GM21529 (cell line): ENCODE measurements around the gene ABLIM2.

Experiments
- ATAC-seq: cut with Tn5 transposase; IDR thresholded peaks from one replicate; pipeline ENCODE4 v1.9.1; 2021; ENCODE audit not compliant: unreplicated experiment

The ABLIM2 gene

DNA sequence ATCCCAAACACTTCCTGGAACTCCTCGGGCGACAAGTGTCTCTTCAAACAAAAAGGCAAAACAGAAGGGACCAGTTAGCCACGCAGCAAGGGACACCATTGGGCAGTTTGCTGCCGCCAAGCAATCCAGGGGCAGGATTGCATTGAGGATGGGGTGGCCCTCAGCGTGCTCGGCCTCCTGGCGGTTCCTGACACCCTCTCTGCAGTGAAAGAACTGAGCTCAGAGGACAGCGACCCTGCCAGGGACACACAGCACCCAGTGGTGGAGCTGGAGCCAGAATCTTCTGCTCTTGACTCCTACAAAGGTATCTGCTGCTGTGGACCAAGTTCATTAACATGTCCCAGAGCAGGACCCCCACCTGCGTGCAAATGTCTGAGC, 191.6 kb downstream of the ABLIM2 start:
- no peak for ATAC-seq

- ATAC-seq, result no peak
These were observed 192.1 kb downstream of the ABLIM2 start for GRCh38 chr4:7966281-7967062.

DNA sequence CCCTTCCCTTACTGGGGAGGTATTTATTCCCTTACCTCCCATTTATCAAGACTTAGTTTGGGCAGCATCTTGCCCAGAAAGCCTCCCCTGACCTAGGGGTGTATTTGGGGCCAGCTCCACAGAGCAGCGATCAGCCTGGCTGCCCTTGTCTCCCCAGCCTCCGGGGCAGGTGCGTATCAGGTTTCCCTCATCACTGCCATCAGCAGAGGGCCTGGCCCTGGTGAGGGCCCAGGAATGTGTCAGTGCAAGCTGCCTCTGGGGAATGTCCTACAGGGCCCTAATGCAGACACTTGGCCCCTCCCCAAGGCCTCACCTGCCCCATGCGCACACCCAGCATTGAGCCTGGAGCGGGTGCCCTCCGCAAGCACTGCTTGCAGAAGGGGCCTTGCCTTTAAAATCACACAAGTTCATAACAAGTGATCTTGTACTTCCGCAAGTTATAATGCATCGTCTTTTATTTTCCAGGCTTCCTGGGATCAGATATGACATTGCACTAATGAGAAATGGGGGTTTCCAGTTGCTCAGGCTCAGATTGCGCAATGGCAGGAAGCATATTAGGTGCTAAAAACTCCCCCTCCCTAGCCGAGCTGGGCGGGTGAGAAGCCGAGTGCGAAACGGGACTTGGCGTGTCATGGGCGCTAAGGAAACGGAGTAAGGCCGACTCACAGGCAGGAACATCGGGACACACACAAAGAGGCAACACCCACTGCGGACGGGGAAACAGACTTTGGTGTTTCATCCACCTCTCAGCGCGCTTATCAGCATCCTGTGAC, 193.5 kb downstream of the ABLIM2 start:
- ATAC-seq, result no peak

DNA sequence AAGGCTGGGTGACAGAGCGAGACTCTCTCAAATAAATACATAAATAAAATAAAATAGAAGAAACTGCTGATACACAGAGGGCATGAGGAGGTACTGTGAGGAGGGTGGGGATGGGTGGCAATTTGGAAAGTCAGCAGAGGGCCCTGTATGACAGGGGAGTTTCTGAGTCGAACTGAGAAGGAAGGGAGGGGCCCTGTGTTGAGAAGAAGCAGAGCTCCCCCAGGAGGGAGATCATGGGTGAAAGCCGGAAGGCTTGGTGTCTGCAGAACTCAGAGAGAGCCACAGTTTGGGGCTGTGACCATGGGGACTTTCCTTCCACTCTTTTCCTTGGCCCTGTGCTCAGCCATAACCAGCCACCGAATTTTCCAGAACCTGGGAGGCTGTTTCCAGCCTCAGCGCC, 194.2 kb downstream of the ABLIM2 start:
- ATAC-seq, result peak; percentile 38

- no peak for ATAC-seq
These were observed 194.9 kb downstream of the ABLIM2 start for GRCh38 chr4:7963691-7964090.

GRCh38 chr4:7962609-7963508, 195.8 kb downstream of the ABLIM2 start:
- ATAC-seq, result no peak

DNA sequence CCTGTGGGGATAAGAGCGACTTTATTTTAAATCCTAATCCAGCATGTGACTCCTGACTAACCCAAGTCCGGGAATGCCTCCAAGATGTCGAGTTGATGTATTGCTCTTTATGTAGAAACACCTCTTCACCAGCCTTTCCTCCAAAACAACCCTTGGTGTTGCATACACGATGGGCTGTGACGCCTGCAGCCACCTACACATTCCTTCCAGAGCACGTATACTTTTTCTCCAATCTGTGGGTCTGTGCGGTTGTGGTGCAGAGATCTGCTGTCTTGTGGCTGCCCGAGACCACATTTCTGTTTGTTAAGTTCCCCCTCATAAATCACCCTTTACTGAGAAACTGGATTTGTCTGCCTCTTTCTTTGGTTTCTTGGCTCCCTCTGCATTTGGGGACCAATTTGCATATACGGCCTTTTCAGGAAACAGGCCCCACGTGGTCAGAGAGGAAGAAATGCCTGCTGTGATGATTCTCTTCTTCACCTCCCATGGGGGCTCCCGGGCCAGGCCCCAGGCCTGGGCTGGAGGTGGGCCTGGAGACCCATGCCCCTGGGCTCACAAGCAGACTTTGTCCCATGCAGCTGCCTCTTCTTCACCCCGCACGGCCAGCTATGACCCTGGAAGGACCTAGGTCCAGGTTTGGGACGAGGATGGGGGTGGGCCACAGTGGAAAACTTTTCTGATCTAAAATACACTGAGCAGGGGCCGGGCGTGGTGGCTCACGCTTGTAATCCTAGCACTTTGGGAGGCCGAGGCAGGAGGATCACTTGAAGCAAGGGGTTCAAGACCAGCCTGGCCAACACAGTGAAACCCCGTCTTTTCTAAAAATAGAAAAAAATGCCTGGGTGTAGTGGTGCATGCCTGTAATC, 197.6 kb downstream of the ABLIM2 start:
- ATAC-seq, result peak; percentile 68

DNA sequence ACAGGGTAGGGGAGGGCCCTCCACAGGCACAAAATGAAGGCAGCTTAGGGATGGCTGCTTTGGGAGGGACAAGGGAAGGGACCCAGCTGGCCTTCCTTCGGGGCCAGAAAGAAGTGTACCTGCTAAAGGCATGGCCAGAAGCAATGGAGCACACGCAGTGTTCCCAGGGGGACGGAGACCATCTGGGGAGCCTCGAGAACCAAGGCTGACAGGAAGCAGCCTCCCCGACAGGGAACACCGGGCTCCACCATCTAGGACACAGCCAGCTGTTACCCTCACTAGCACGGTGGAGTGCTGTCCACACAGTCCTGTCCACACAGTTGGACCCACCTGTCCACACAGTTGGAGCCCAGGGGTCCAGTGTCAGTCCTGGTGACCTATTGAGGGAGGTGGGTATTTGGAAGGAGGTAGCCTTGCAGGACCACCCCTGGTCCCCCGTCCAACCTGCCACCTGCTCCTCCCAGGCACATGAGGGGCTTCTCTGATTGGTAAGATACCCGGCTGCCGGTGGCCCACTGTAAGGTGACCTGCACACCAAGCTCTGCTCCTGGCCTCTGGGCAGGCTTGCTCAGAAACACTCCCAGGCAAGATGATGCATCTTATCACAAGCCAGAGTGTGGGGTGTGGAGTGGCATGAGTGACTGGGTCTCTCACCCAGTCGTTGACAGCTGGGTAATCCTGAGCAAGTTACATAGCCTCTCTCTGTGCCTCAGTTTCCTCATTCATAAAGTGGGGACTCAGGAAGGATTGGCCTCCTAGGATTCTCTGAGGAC, 198.4 kb downstream of the ABLIM2 start:
- ATAC-seq, result no peak

DNA sequence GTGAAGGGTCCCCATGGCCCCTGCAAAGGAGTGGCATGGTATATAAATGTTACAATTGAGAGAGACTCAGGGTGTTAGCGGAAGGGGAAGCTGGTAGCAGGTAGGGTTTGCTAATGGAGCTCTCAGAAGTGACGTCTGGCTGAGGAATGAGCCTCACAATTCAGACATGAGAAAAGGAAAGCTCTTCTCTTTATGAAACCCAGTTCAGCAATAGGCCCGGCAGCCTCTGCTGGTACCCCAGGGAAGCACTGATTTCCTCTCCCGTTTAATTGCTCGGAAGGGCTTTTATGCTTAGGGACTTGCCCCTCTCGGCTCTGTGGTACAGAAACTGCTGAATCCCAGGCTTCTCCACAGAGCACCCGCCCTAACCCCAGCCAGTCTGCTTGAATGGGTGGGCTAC, 199.5 kb downstream of the ABLIM2 start:
- no peak for ATAC-seq

- ATAC-seq, result no peak
These were observed 201.5 kb downstream of the ABLIM2 start for GRCh38 chr4:7956934-7957656.

DNA sequence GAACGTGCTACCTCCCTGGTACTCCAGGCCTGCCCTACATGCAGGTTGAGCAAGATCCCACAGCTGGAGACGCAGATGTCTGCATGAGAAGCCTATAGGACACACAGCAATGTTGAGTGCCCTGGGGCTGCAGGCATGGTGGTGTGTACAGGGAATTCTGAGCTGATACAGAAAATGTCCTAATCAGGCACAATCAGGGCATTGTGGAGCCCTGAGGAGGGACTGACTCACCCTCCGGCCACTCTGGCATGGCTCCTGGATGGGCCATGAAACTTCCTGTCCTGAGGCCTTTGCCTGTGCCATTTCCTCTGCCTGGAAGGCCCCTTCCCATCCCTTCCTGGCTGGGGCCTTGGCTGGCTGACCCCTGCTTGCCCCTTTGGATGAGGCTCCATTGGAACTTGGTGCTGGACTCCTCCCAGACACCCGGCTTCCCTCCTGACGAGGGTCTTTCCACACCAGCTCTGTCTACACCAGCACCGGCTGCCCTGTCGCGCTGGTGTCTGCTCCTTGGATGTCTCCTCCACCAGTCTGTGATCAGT, 202.3 kb downstream of the ABLIM2 start:
- ATAC-seq, result no peak

DNA sequence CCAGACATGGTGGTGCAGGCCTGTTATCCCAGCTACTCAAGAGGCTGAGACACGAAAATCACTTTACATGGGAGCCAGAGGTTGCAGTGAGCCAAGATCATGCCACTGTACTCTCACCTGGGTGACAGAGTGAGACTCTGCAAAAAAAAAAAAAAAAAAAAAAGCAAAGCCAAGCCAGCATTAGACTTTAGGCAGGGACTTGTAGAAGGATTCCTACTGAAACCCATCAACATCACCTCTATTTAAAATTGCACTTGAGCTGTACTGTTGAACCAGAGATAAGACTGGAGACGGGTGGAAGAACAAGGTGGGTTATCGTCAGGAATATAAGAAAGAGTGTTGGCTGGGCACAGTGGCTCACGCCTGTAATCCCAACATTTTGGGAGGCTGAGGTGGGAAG, 203.2 kb downstream of the ABLIM2 start:
- no peak for ATAC-seq

GRCh38 chr4:7952615-7953014, 206.0 kb downstream of the ABLIM2 start:
- ATAC-seq, result no peak

GRCh38 chr4:7950301-7951092, 208.1 kb downstream of the ABLIM2 start:
- ATAC-seq, result no peak

- no peak for ATAC-seq
These were observed 208.9 kb downstream of the ABLIM2 start for GRCh38 chr4:7949759-7950158.

GRCh38 chr4:7947927-7948326, 210.7 kb downstream of the ABLIM2 start:
- ATAC-seq, result no peak

- ATAC-seq, result no peak
These were observed 212.8 kb downstream of the ABLIM2 start for GRCh38 chr4:7945709-7946380.
